ENCODE data around the gene ATP9B.
"Not testable (repeated sequence)": the region's sequence is repeated elsewhere in the genome, so short reads cannot be mapped to it uniquely, and the experiment has no call there.

The ATP9B gene

GRCh38 chr18:79071037-79071436 is 1.8 kb downstream of the ATP9B start:
- DNase-seq, result no peak

GRCh38 chr18:79071503-79072210 is 2.5 kb downstream of the ATP9B start:
- no peak for DNase-seq

DNA sequence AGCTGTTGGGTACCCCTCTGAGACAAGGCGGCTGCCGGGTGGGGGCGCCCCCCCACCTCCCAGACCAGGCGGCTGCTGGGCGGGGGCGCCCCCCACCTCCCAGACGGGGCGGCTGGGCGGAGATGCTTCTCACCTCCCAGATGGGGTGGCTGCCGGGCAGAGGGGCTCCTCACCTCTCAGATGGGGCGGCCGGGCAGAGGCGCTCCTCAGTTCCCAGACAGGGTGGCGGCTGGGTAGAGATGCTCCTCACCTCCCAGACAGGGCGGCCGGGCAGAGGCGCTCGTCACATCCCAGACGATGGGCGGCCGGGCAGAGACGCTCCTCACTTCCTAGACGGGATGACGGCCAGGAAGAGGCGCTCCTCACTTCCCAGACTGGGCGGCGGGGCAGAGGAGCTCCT is 3.5 kb downstream of the ATP9B start:
- DNase-seq, result not testable (repeated sequence)

DNA sequence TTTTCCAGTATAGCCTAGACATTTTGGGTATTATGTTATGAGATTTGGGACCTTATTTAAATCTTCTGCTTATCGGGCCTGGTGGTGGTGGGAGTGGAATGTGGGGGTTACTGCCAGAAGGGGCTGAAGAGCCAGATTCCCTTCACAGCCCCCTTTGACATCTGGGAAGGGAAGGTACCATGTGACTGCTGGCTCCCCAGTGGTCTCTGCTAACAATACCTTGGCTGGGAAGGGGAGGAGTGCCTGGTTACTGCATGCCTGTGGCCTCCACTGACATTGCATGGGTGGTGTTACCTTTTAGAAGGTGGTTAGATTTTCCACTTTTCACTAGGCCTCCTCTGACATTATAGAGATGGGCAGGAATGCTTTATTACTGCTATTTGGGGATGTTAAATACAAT is 8.0 kb downstream of the ATP9B start:
- no peak for DNase-seq

DNA sequence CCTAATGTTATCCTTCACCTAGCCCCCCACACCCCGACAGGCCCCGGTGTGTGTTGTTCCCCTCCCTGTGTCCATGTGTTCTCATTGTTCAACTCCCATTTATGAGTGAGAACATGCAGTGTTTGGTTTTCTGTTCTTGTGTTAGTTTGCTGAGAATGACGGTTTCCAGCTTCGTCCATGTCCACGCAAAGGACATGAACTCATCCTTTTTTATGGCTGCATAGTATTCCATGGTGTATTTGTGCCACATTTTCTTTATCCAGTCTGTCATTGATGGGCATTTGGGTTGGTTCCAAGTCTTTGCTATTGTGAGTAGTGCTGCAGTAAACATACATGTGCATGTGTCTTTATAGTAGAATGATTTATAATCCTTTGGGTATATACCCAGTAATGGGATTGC is 9.6 kb downstream of the ATP9B start:
- DNase-seq, result not testable (repeated sequence)

DNA sequence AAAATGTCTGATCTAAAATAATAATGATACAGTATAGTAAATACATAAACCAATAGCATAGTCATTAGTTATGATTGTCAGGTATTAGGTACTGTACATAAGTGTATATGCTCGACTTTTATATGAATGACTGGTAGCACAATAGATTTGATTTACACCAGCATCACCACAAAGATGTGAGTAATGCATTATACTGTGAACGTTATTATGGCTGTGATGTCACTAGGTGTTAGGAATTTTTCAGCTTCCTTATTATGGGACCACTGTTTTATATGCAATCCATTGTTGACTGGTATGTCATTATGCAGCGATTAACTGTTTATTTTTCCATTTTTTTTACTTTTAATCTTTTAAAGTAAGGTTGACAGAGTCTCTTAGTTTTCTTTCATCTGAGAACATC is 23.7 kb downstream of the ATP9B start:
- no peak for DNase-seq

- no peak for DNase-seq
Observed at GRCh38 chr18:79093986-79094385, 24.8 kb downstream of the ATP9B start.

DNA sequence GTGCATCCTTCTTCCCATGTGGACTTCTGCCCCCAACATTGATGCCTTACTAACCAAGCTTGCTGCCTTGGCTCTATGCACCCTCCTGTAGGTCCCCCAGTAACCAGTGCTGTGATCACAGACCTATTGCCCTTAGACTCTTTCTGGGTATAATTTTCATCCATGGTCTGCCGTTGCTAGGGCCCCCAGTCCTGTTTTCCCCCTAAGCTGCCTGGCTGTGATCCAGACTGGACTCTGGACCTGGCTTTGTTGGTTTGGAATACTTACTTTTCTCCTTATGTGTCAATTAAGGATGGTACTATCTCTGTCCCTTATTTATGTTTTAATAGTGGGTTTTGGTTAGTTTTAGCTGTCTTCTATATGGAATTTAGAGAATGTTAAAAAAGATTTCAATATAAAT is 26.0 kb downstream of the ATP9B start:
- no peak for DNase-seq

DNA sequence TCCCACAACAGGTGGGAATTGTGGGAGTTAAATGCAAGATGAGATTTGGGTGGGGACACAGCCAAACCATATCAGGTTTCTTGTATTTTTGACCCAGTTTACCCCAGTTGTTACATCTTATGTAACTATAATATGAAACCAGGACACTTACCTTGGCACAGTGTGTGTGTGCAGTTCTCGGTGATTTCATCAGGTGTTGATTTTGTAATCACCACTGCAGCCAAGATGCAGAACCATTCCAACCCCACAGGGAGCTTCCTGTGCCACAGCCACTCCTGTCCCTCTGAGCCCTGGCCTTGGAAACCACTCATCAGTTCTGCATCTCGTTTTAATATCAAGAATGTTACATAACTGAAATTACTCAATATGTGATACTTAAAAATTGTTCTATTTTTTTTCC is 31.8 kb downstream of the ATP9B start:
- no peak for DNase-seq

- no peak for DNase-seq
Observed at GRCh38 chr18:79102886-79103285, 33.7 kb downstream of the ATP9B start.

DNA sequence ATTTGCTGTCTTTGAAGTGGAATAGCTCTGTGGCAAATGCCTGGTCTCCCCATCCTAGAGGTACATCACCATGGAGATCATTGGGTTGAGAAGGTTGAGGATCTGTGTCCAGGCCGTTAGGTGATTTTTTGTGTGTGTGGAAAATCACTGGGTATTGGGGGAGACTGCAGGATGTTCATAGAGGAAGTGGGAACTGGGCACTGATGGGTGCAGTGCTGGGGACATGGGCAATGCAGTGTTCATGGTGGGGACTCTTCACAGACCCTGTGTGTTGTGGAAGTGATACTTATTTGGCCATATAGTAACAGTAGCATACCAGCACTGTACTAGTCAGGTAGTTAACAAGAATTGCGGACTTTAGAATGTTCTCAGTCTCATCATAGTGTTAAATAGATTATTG is 34.9 kb downstream of the ATP9B start:
- no peak for DNase-seq

- no peak for DNase-seq
Observed at GRCh38 chr18:79105455-79105854, 36.3 kb downstream of the ATP9B start.

DNA sequence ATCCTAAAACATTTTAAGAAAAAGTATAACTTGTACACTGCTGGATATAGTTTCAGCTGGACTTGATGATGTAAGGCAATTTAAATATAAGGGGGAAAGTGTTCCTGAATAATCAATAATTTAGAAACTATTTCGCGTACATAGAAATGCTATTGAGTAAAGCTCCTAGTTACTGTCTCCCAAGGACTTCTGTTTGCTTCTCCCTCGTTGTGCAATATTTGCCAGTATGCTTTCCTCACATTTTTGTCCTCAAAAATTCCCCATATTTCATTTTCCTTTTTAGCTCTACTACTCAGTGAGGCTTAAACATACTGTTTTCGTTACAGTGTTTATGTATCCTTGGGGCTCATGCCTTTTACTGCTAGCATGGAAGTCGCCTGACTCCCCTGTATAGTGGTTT is 36.9 kb downstream of the ATP9B start:
- no peak for DNase-seq

- DNase-seq, result no peak
Observed at GRCh38 chr18:79107886-79108285, 38.7 kb downstream of the ATP9B start.

- DNase-seq, result no peak
Observed at GRCh38 chr18:79108549-79109215, 39.5 kb downstream of the ATP9B start.

DNA sequence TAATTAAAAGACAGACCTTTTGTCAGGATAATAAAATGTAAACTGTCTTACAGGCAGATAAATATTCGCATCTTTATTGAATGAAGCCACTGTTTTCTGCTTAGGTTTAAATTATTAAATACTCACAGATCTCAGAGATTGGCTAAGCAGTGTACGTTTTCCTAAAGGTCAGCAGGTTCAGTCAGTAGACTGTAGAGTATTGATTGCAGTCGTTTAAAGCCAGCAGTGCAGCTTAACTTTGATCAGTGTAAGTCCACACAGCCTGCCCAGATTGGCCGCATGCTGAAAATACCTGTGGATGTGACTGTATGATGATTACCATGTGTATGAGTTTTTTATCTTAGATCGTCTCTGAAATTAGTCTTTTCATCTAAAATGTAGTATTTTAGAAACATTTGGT is 42.3 kb downstream of the ATP9B start:
- no peak for DNase-seq

DNA sequence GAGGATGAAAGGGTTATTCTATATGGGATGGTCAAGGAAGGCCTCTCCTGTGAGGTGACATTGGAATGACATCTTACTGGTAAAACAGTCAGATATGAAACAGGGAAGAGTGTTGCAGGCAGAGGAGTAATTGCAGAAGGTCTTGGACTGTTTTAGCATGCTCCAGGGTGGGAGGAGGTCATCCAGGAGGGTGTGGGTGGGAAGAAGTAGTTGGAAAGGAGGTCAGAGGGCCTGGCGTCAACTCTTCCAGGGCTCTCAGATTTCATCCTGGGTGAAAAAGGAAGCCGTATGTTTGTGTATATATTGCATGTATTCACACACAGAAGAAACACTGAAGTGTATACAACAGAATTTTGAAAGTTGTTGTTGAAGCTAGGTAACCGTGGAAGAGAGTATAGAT is 48.2 kb downstream of the ATP9B start:
- no peak for DNase-seq

- no peak for DNase-seq
Observed at GRCh38 chr18:79117788-79118187, 48.6 kb downstream of the ATP9B start.

DNA sequence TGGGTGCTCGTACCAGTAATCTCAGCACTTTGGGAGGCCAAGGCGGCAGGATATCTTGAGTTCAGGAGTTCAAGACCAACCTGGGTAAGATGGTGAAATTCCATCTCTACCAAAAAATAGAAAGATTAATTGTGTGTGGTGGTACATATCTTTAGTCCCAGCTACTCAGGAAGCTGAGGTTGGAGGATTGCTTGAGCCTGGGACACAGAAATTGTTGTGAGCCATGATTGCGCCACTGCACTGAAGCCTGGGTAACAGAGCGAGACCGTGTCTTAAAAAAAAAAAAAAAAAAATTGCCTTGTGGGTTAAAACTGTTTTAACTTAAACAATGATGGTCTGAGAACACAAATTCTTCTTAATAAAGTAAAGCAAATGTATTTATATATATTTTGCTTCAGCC is 49.6 kb downstream of the ATP9B start:
- no peak for DNase-seq

DNA sequence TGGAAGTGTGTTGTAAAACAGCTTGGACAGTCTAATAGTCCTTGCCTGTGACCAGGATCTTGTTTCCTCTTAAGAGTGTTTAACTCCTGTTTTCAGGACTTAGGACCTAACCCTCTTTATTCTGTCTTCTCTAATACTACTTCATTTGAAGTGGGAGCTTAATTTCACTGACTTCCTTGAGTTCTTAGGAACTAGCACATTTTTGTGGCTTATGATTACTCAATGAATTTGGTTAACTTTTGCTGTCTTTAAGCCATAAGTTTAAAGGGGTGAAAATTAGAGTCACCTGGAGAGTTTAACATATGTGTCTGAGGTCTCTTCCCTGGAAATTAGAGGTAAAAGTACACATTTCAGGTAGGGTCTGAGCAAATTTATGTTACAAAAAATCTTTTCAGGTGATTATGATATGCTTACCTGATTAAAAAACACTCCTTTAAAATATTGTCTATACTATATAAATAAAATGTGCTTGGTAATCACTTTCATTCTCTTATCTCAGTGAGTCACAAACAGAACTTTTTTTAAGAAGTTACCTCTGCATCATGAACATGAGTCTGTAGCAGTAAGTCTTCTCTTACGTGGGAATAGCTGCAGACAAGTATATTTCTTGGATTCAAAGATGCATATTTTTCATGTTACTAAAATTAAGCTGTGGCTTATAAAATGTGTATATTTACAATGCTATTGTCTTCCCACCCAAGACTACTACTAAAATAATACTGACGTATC is 52.7 kb downstream of the ATP9B start:
- DNase-seq, result no peak

DNA sequence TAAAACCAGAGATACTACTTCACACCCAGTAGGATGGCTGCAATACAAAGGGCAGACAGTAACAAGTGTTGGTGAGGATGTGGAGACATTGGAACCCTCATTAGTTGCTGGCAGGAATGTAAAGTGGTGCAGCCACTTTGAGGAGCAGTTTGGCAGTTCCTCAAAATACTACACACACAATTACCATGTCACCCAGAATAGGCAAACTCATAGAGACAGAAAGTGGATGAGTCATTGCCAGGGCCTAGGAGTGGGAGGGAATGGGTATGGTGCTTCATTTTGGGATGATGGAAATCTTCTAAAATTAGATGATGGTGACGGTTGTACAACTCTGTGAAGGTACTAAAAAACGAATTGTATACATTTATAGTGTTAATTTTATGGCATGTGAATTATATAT is 54.8 kb downstream of the ATP9B start:
- no peak for DNase-seq

GRCh38 chr18:79129120-79129519 is 59.9 kb downstream of the ATP9B start:
- DNase-seq, result no peak

GRCh38 chr18:79133724-79134123 is 64.5 kb downstream of the ATP9B start:
- peak; percentile 8 for DNase-seq

DNA sequence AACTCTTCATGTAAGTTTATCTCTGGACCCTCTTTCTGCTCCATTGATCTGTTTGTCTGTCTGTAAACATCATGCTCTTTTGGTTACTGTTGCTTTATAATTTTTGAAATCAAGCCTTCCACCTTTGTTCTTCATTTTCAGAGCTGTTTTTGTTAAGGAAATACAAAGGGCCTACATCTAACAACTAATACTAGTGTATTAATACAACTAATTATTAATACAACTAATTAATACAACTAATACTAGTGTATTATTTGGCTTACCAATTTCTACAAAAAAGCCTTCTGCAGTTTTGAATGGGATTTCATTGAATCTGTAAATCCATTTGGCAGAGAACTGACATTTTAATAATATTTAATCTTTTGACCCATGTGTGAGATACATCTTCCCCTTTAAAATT is 66.7 kb downstream of the ATP9B start:
- no peak for DNase-seq

Data from NCI-H510A (cell line).